A549 (cell line): Measurements from ENCODE around the gene RRP12. TPM values are rescaled to one million over a fixed set of nuclear protein-coding genes. Genes with fewer than 3 reads are reported as not detected.
A peak's percentile ranks its signal among the peaks of the same experiment; 100 is the strongest.

ENCODE experiments used
- ATAC-seq, 2 experiments: fragments of 200-7000 bp in 1 of 2; fragments of >200 bp in 1 of 2; cut with Nextera tagmentation in 1 of 2; cut with Tn5 transposase in 1 of 2; 3 replicates each; pipeline versions ENCODE4 v1.8.0 to v1.9.1; 2018 to 2020; ENCODE audit warnings: mild to moderate bottlenecking in 1 of 2, moderate library complexity in 1 of 2
- CTCF ChIA-PET: fragments of 300-600 bp; sonication (Branson Sonifier 250); formaldehyde crosslinking; extraction: SDS; loops from one replicate; lab custom pipeline; 2021; ENCODE audit warnings: antibody characterized with exemption, inconsistent platforms; lab: Yijun Ruan, JAX
- POLR2A ChIA-PET: fragments of 350-600 bp; formaldehyde crosslinking; extraction: SDS; loops from one replicate; lab custom pipeline; 2021; ENCODE audit warnings: antibody characterized with exemption, inconsistent platforms; lab: Yijun Ruan, JAX
- DNase-seq, 2 experiments: peaks; one replicate each; pipeline versions ENCODE4 v3.0.0 to v3.0.0-alpha.2; 2011 to 2016; ENCODE audit warnings: low read depth in 1 of 2, low spot score in 1 of 2
- FAIRE-seq: peaks from 2 replicates; lab custom pipeline; 2011; peaks lifted over from hg19 to GRCh38; lab: Jason Lieb, UNC
- H3K27ac ChIP-seq, 2 experiments: fragments of >200 bp; sonication (Bioruptor Twin); formaldehyde crosslinking; 3 replicates each; pipeline ENCODE4 v1.5.1; 2016 to 2017
- H3K4me1 ChIP-seq: fragments of >200 bp; sonication (Bioruptor Twin); formaldehyde crosslinking; 3 replicates; pipeline ENCODE4 v1.6.1; 2016
- H3K4me2 ChIP-seq: fragments of >200 bp; sonication (Bioruptor Twin); formaldehyde crosslinking; 3 replicates; pipeline ENCODE4 v1.6.1; 2016
- H3K4me3 ChIP-seq: fragments of >200 bp; sonication (Bioruptor Twin); formaldehyde crosslinking; 3 replicates; pipeline ENCODE4 v1.5.1; 2016
- H3K9me3 ChIP-seq: fragments of >200 bp; sonication (Bioruptor Twin); formaldehyde crosslinking; 3 replicates; pipeline ENCODE4 v1.6.1; 2016
- BHLHE40 ChIP-seq: IDR thresholded peaks from 2 replicates; pipeline ENCODE4 v1.6.1; 2012; ENCODE audit warnings: low read depth, low read length, inconsistent platforms
- CBX8 ChIP-seq: fragments of 200-600 bp; sonication (generic); IDR thresholded peaks from 2 replicates; pipeline ENCODE4 v1.6.1; 2016
- CEBPB ChIP-seq, 2 experiments: fragments of >200 bp in 1 of 2; sonication (Bioruptor Twin) in 1 of 2; formaldehyde crosslinking in 1 of 2; IDR thresholded peaks; 2 replicates each; pipeline ENCODE4 v1.6.1; 2012 to 2016
- EHMT2 ChIP-seq: fragments of 200-600 bp; sonication (generic); IDR thresholded peaks from 2 replicates; pipeline ENCODE4 v1.6.1; 2016; ENCODE audit warnings: antibody characterized with exemption, low read depth, mild to moderate bottlenecking, moderate library complexity
- ESRRA ChIP-seq: fragments of 150-350 bp; IDR thresholded peaks from 2 replicates; pipeline ENCODE4 v1.6.1; 2014; ENCODE audit warnings: mild to moderate bottlenecking, low read length, borderline replicate concordance
- MAFK ChIP-seq: fragments of 450-650 bp; IDR thresholded peaks from 2 replicates; pipeline ENCODE4 v1.6.1; 2014; ENCODE audit not compliant: partially characterized antibody
- MYC ChIP-seq: IDR thresholded peaks from 2 replicates; pipeline ENCODE4 v1.6.1; 2012; ENCODE audit warnings: mild to moderate bottlenecking, inconsistent platforms, low read length, improper control_type of control experiment, borderline replicate concordance
- NFE2L2 ChIP-seq: fragments of 150-350 bp; conservative IDR thresholded peaks from 2 replicates; pipeline ENCODE4 v1.6.1; 2014; ENCODE audit warnings: low read length
- NR3C1 ChIP-seq: fragments of >200 bp; sonication (Bioruptor Twin); formaldehyde crosslinking; IDR thresholded peaks from 3 replicates; pipeline ENCODE4 v1.6.1; 2017
- POLR2AphosphoS2 ChIP-seq: conservative IDR thresholded peaks from 2 replicates; pipeline ENCODE4 v1.6.1; 2012; ENCODE audit warnings: low read length, improper control_type of control experiment, inconsistent platforms
- SMC3 ChIP-seq: fragments of >200 bp; sonication (Bioruptor Twin); formaldehyde crosslinking; IDR thresholded peaks from 3 replicates; pipeline ENCODE4 v1.6.1; 2018; ENCODE audit warnings: inconsistent platforms
- ZC3H11A ChIP-seq: fragments of 450-650 bp; IDR thresholded peaks from 2 replicates; pipeline ENCODE4 v1.6.1; 2014; ENCODE audit warnings: antibody characterized with exemption, mild to moderate bottlenecking
- ZNF302 ChIP-seq: fragments of 250-450 bp; sonication (Bioruptor Pico); IDR thresholded peaks from 2 replicates; pipeline ENCODE4 v1.9.0; 2021; ENCODE audit warnings: inconsistent platforms, mild to moderate bottlenecking, moderate library complexity
- WGBS: methylation state at CpG from one replicate; pipeline ENCODE4 v1.1.6; 2017; ENCODE audit errors: missing lambda C conversion rate; 5-methylcytosine and 5-hydroxymethylcytosine counted together
- polyA plus RNA-seq, 4 experiments: library from polyadenylated mRNA; depleted of rRNA in 3 of 4; stranded (reverse); fragments of >200 nt; fragmentation: RNase III in 1 of 4; extraction: RNeasy Plus Mini Kit Qiagen cat#74134 plus additional on column Dnase treatment in 1 of 4; gene quantifications; 2 replicates in 3 of 4; 3 replicates in 1 of 4; pipeline ENCODE4 v1.2.3, GENCODE V29; 2011 to 2017
- TF ChIP-seq, protein P1 (sequence below): fragments of >200 bp; sonication (Bioruptor Twin); formaldehyde crosslinking; IDR thresholded peaks from 2 replicates; pipeline ENCODE4 v1.6.1; 2016
- TF ChIP-seq, protein P2 (sequence below): fragments of 250-450 bp; sonication (Bioruptor Pico); IDR thresholded peaks from 2 replicates; pipeline ENCODE4 v1.5.0; 2021; ENCODE audit warnings: mild to moderate bottlenecking, moderate library complexity, borderline replicate concordance
- TF ChIP-seq, protein P3 (sequence below): fragments of >200 bp; sonication (Bioruptor Twin); formaldehyde crosslinking; IDR thresholded peaks from 3 replicates; pipeline ENCODE4 v1.6.1; 2016

Gene RRP12
- polyA plus RNA-seq, 2 of the 4 experiments (the other 2 are of a cell fraction) = 37.9 to 40.8 TPM

DNA sequence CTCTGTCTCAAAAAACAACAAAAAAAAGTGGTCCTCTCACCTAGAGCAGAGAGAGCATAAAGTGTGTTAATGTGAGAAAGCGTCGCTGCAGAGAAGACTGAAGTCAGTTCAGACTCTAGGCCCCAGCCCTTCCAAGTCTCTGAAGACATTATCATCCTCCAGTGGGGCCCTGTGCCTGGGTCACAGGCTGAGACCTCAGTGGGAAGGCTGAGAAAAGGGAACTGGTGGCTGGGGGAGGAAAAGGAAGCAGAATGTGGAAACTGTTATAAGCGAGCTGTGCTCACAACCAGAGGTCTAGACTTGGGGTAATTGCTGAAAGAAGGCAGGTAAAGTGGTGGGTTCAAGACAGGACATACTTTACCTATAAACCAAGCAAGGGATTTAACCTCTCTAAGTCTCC, 4.9 kb upstream of the RRP12 start:
- WGBS = 84% methylated on average over 3 of the region's 3 CpGs
- Histone ChIP-seq H3K9me3 (no peaks in the 10 kb centered on the region), H3K27ac (no peak overlapping the region), H3K4me3 (no peak overlapping the region), H3K4me2 (no peak overlapping the region), H3K4me1 (peaks cover 9% of the 10 kb centered on the region; the same call in 1 of the 3 replicates)
- FAIRE-seq = no peak
- TF ChIP-seq ZC3H11A (no peak), ZNF302 (CRISPR knock-in tag) (no peak), POLR2AphosphoS2 (no peak), NR3C1 (no peak), ESRRA (no peak), MAFK (no peak), CBX8 (no peak), EHMT2 (no peak), MYC (no peak)
- TF ChIP-seq, protein P1, sequence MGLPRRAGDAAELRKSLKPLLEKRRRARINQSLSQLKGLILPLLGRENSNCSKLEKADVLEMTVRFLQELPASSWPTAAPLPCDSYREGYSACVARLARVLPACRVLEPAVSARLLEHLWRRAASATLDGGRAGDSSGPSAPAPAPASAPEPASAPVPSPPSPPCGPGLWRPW = no peak
- POLR2A ChIA-PET = no interaction called here
- no peak for ATAC-seq
- CTCF ChIA-PET = interaction anchor here (0.9 to 4.1 kb wide), 15 partner anchors 9 to 325 kb away, joined by 3 to 23 read pairs (median 4); no protein-coding TSS in a partner anchor
- no peak for DNase-seq

DNA sequence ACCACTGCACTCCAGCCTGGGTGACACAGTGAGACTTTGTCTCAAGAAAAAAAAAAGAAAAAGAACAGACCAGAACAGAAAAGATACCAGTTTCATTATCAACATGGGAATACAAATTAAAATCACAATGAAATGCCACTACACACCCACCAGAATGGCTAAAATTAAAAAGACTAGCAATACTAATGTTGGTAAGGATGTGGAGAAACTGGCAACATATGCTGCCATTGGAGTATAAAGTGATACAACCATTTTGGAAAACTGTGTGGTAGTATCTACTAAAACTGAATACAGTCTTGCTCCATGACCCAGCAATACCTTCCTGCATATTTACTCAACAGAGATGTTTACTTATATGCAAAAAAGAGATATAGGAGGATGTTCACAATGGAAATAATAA, 2.9 kb upstream of the RRP12 start:
- no peak overlapping the region for H3K27ac ChIP-seq
- ChIA-PET POLR2A (no interaction called here), CTCF (interaction anchor here (1.0 to 1.7 kb wide), 2 partner anchors 14 to 60 kb away, joined by 3 to 4 read pairs; no protein-coding TSS in a partner anchor)
- H3K4me1 ChIP-seq = peaks cover 14% of the 10 kb centered on the region; the same call in 2 of the 3 replicates
- H3K4me3 ChIP-seq = no peak overlapping the region
- no peak overlapping the region for H3K4me2 ChIP-seq
- TF ChIP-seq ZNF302 (CRISPR knock-in tag) = no peak
- TF ChIP-seq NFE2L2 = no peak
- TF ChIP-seq CEBPB (IDR thresholded peaks at IDR 0.05) = no peak
- TF ChIP-seq SMC3 = no peak
- no peak for TF ChIP-seq BHLHE40
- TF ChIP-seq, protein P2, sequence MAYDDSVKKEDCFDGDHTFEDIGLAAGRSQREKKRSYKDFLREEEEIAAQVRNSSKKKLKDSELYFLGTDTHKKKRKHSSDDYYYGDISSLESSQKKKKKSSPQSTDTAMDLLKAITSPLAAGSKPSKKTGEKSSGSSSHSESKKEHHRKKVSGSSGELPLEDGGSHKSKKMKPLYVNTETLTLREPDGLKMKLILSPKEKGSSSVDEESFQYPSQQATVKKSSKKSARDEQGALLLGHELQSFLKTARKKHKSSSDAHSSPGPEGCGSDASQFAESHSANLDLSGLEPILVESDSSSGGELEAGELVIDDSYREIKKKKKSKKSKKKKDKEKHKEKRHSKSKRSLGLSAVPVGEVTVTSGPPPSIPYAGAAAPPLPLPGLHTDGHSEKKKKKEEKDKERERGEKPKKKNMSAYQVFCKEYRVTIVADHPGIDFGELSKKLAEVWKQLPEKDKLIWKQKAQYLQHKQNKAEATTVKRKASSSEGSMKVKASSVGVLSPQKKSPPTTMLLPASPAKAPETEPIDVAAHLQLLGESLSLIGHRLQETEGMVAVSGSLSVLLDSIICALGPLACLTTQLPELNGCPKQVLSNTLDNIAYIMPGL = no peak
- FAIRE-seq = no peak
- no peak for ATAC-seq
- no peaks in the 10 kb centered on the region for H3K9me3 ChIP-seq
- DNase-seq = no peak

DNA sequence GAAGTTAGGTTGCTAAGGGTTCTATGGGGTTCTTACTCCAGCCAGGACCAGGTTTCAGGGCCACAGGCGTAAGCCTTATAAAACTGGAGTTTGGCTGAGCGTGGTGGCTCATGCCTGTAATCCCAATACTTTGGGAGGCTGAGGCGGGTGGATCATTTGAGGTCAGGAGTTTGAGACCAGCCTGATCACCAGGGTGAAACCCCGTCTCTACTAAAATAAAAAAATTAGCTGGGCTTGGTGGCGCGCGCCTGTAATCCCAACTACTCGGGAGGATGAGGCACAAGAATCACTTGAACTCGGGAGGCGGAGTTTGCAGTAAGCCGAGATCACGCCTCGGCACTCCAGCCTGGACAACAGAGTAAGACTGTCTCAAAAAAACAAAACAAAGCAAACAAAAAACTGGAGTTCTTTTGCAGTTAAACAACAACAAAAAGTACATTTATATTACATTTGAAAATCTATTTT, 347 bp upstream of the RRP12 start:
- TF ChIP-seq MYC = no peak
- TF ChIP-seq, protein P3, sequence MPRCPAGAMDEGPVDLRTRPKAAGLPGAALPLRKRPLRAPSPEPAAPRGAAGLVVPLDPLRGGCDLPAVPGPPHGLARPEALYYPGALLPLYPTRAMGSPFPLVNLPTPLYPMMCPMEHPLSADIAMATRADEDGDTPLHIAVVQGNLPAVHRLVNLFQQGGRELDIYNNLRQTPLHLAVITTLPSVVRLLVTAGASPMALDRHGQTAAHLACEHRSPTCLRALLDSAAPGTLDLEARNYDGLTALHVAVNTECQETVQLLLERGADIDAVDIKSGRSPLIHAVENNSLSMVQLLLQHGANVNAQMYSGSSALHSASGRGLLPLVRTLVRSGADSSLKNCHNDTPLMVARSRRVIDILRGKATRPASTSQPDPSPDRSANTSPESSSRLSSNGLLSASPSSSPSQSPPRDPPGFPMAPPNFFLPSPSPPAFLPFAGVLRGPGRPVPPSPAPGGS = 0 out of 3 replicates have a peak, but pooled peaks have one; percentile 15
- ChIA-PET CTCF (interaction anchor here (0.9 to 1.3 kb wide), 3 partner anchors 10 to 123 kb away, joined by 3 to 8 read pairs (median 5); no protein-coding TSS in a partner anchor), POLR2A (interaction anchor here (0.6 to 2.1 kb wide), 9 partner anchors 13 to 286 kb away, joined by 3 to 8 read pairs (median 4); partner anchors contain the start of genes ARHGAP19, AVPI1 and FRAT1)
- FAIRE-seq (no peak), DNase-seq (no peak), ATAC-seq (no peak)
- H3K9me3 ChIP-seq = no peaks in the 10 kb centered on the region
- H3K4me3 ChIP-seq = peak overlapping the region; percentile 91
- peak overlapping the region; percentile 83 to 87 for H3K27ac ChIP-seq
- H3K4me1 ChIP-seq = peaks cover 12% of the 10 kb centered on the region; the same call in 2 of the 3 replicates
- peak overlapping the region; percentile 83 for H3K4me2 ChIP-seq
- 49% methylated on average over 13 of the region's 13 CpGs for WGBS
